HG03558 (cell line): ENCODE measurements around the gene ANTXR2.
"Not testable (repeated sequence)": the region's sequence is repeated elsewhere in the genome, so short reads cannot be mapped to it uniquely, and the experiment has no call there.

Experiments used
- ATAC-seq: cut with Tn5 transposase; IDR thresholded peaks from one replicate; pipeline ENCODE4 v1.9.1; 2021; ENCODE audit warnings: moderate number of reproducible peaks; ENCODE audit not compliant: unreplicated experiment; ENCODE audit errors: extremely low read depth

The ANTXR2 gene

GRCh38 chr4:80029364-80029763, 43.7 kb downstream of the ANTXR2 start:
- no peak for ATAC-seq

- no peak for ATAC-seq
These were observed 45.4 kb downstream of the ANTXR2 start for GRCh38 chr4:80027611-80028010.

GRCh38 chr4:80026100-80026499, 46.9 kb downstream of the ANTXR2 start:
- ATAC-seq: no peak

GRCh38 chr4:80024335-80024734, 48.7 kb downstream of the ANTXR2 start:
- no peak for ATAC-seq

- ATAC-seq: no peak
These were observed 50.7 kb downstream of the ANTXR2 start for GRCh38 chr4:80022282-80022681.

- ATAC-seq: peak; percentile 71
These were observed 55.7 kb downstream of the ANTXR2 start for GRCh38 chr4:80017125-80017854.

- no peak for ATAC-seq
These were observed 56.5 kb downstream of the ANTXR2 start for GRCh38 chr4:80016506-80016905.

- no peak for ATAC-seq
These were observed 57.4 kb downstream of the ANTXR2 start for GRCh38 chr4:80015407-80016189.

- ATAC-seq: no peak
These were observed 58.5 kb downstream of the ANTXR2 start for GRCh38 chr4:80014531-80014930.

- ATAC-seq: no peak
These were observed 60.7 kb downstream of the ANTXR2 start for GRCh38 chr4:80012291-80012690.

GRCh38 chr4:80011636-80012236, 61.3 kb downstream of the ANTXR2 start:
- no peak for ATAC-seq

GRCh38 chr4:80010316-80010715, 62.7 kb downstream of the ANTXR2 start:
- ATAC-seq: no peak

GRCh38 chr4:80009806-80010205, 63.2 kb downstream of the ANTXR2 start:
- ATAC-seq: no peak

- no peak for ATAC-seq
These were observed 64.1 kb downstream of the ANTXR2 start for GRCh38 chr4:80008971-80009370.

GRCh38 chr4:80008351-80008750, 64.7 kb downstream of the ANTXR2 start:
- ATAC-seq: no peak

- ATAC-seq: no peak
These were observed 65.3 kb downstream of the ANTXR2 start for GRCh38 chr4:80007745-80008149.

- no peak for ATAC-seq
These were observed 65.9 kb downstream of the ANTXR2 start for GRCh38 chr4:80006935-80007744.

- ATAC-seq: no peak
These were observed 67.2 kb downstream of the ANTXR2 start for GRCh38 chr4:80005863-80006262.

GRCh38 chr4:80004319-80004718, 68.7 kb downstream of the ANTXR2 start:
- ATAC-seq: no peak

- ATAC-seq: not testable (repeated sequence)
These were observed 70.5 kb downstream of the ANTXR2 start for GRCh38 chr4:80002559-80002958.
